Stimulated activated CD8-positive, alpha-beta memory T cell treated with anti-CD3 and anti-CD28 coated beads, Interleukin-12 subunit alpha, Interleukin-12 subunit beta, amount 100 ng/mL, for 1 hour (primary cell): Measurements from ENCODE around the gene PNPLA1.

ENCODE experiments used
- DNase-seq: peaks from one replicate; pipeline ENCODE4 v3.0.0-alpha.2; 2020; ENCODE audit warnings: low read depth

The PNPLA1 gene

GRCh38 chr6:36317623-36318022 is 47.8 kb downstream of the PNPLA1 start:
- no peak for DNase-seq

- DNase-seq, result no peak
Observed at GRCh38 chr6:36318690-36319435, 49.0 kb downstream of the PNPLA1 start.

- no peak for DNase-seq
Observed at GRCh38 chr6:36319436-36319762, 49.5 kb downstream of the PNPLA1 start.

- DNase-seq, result no peak
Observed at GRCh38 chr6:36319821-36320220, 50.0 kb downstream of the PNPLA1 start.

GRCh38 chr6:36320475-36320874 is 50.6 kb downstream of the PNPLA1 start:
- DNase-seq, result no peak

- DNase-seq, result no peak
Observed at GRCh38 chr6:36322591-36322990, 52.7 kb downstream of the PNPLA1 start.

GRCh38 chr6:36323062-36323461 is 53.2 kb downstream of the PNPLA1 start:
- no peak for DNase-seq

- no peak for DNase-seq
Observed at GRCh38 chr6:36324191-36324590, 54.3 kb downstream of the PNPLA1 start.

- DNase-seq, result no peak
Observed at GRCh38 chr6:36324715-36325114, 54.9 kb downstream of the PNPLA1 start.

- DNase-seq, result no peak
Observed at GRCh38 chr6:36326356-36326995, 56.6 kb downstream of the PNPLA1 start.

- DNase-seq, result no peak
Observed at GRCh38 chr6:36327226-36327918, 57.5 kb downstream of the PNPLA1 start.

GRCh38 chr6:36327919-36328236 is 58.0 kb downstream of the PNPLA1 start:
- no peak for DNase-seq

GRCh38 chr6:36328600-36328999 is 58.7 kb downstream of the PNPLA1 start:
- no peak for DNase-seq

GRCh38 chr6:36329798-36330291 is 60.0 kb downstream of the PNPLA1 start:
- DNase-seq, result no peak

- DNase-seq, result no peak
Observed at GRCh38 chr6:36330366-36330765, 60.5 kb downstream of the PNPLA1 start.

- DNase-seq, result no peak
Observed at GRCh38 chr6:36331381-36331780, 61.5 kb downstream of the PNPLA1 start.

GRCh38 chr6:36333171-36333895 is 63.5 kb downstream of the PNPLA1 start:
- no peak for DNase-seq

- no peak for DNase-seq
Observed at GRCh38 chr6:36333931-36334725, 64.3 kb downstream of the PNPLA1 start.

- no peak for DNase-seq
Observed at GRCh38 chr6:36334832-36335459, 65.1 kb downstream of the PNPLA1 start.

GRCh38 chr6:36335465-36336207 is 65.8 kb downstream of the PNPLA1 start:
- DNase-seq, result no peak
